CD4-positive, alpha-beta T cell treated with Interleukin-17A for 1 hour (primary cell): ENCODE measurements around the gene TUBGCP6.
"Not testable (repeated sequence)": the region's sequence is repeated elsewhere in the genome, so short reads cannot be mapped to it uniquely, and the experiment has no call there.

Experiments
- DNase-seq: peaks from one replicate; pipeline ENCODE4 v3.0.0-alpha.2; 2020

Gene TUBGCP6

DNA sequence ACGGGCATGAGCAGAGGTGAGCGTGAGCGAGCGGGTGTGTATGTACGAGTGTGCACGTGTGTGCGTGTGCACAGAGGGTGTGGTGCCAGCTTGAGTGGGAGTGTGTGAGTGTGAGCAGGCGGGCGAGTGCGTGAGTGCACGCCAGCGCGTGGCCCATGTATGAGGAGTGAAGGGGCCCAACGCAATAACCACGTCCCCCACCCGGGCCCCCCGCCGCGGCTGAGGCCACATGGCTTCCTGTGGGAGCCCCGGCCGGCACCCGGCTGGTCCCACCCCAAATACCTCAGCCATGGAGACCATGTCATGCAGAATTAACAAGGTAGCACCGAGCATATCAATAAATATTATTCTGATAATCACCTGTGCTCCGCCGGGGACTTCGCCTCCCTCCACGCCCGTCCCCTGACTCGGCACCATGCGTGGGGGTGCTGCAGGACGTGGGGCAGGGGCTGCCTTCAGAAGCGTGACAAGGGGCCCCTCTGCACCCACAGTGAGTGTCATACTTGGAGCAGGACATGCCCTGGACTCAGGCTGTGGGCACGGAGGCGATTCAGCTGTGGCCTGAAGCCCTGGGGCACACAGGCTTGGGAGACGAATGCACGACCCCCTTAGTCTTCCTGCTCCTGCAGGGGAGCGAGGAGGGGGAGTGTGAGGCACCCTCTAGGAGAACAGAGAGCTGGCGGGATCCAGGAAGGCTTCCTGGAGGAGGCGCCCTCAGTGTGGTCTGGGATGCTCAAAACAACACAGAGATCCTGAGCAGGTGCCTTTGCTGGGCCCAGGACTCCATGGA, 64.7 kb downstream of the TUBGCP6 start:
- DNase-seq: no peak

- DNase-seq: no peak
Observed at GRCh38 chr22:50178871-50179869, 65.7 kb downstream of the TUBGCP6 start.

GRCh38 chr22:50178471-50178864, 66.4 kb downstream of the TUBGCP6 start:
- no peak for DNase-seq

DNA sequence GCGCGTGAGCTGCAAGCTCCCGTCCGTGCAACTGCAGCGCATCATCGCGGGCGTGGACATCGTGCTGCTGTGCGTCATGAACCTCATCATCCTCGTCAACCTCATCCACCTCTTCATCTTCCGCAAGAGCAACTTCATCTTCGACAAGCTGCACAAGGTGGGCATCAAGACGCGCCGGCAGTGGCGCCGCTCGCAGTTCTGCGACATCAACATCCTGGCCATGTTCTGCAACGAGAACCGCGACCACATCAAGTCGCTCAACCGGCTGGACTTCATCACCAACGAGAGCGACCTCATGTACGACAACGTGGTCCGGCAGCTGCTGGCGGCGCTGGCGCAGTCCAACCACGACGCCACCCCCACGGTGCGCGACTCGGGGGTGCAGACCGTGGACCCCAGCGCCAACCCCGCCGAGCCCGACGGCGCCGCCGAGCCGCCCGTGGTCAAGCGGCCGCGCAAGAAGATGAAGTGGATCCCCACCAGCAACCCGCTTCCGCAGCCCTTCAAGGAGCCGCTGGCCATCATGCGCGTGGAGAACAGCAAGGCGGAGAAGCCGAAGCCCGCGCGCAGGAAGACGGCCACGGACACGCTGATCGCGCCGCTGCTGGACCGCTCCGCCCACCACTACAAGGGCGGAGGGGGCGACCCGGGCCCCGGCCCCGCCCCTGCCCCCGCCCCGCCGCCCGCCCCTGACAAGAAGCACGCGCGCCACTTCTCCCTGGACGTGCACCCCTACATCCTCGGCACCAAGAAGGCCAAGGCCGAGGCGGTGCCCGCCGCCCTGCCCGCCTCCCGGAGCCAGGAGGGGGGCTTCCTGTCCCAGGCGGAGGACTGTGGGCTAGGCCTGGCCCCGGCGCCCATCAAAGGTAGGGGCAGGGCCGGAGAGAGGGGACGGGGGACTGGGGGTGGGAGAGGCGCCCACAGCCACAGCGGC, 67.0 kb downstream of the TUBGCP6 start:
- no peak for DNase-seq

DNA sequence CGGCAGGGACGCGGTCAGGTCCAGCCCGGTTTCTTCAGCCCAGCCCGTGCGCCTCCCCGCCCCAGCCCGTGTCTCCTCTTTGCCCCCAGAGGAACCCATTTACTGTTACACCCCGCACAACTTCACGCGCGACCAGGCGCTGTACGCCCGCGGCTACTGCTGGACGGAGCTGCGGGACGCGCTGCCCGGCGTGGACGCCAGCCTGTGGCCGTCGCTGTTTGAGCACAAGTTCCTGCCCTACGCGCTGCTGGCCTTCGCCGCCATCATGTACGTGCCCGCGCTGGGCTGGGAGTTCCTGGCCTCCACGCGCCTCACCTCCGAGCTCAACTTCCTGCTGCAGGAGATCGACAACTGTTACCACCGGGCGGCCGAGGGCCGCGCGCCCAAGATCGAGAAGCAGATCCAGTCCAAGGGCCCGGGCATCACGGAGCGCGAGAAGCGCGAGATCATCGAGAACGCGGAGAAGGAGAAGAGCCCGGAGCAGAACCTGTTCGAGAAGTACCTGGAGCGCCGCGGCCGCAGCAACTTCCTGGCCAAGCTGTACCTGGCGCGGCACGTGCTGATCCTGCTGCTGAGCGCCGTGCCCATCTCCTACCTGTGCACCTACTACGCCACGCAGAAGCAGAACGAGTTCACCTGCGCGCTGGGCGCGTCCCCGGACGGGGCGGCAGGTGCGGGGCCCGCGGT, 67.8 kb downstream of the TUBGCP6 start:
- no peak for DNase-seq

DNA sequence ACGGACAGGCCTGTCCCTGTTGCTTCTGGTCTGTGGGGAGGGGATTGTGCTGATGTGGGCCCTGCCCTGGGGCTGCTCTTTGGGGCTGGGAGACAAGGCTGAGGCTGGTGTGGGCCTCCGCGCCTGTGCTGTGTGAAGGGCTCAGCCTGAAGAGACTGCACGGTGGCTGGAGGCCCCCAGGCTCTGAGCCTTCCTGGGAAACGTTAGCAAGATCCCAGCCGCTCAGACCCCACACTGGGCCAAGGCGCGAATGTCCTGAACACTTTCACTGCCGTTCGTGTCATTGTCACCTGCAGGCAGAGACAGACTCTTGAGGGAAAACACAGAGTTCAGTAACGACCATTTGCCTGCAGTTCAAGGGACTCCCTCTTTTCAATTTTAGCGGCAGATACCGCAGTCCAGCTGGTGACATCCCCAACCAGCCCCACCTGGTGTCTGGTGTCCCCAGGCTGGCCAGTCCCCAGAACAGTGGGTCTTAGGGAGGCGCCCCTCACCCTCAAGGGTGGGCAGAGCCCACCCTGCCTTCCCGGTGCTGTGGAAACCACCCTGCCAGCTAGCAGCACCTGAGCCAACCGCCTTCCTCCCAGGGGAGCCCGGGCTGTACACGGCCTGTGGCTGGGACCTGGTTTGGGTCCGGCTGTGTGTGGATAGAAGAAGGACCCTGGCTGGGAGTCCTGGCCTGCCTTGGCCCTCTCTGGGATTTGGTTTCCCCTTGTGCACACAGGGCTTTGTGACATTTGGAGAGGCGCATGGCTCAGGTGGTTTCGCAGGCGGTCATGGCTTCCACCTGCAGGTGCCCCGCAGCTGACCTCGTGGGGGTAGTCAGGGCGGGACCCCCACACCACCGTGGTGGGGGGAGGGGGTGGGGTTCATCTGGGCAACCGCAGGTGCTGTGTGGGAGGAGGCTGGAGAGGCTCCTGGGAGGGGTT, 68.6 kb downstream of the TUBGCP6 start:
- DNase-seq: no peak

DNA sequence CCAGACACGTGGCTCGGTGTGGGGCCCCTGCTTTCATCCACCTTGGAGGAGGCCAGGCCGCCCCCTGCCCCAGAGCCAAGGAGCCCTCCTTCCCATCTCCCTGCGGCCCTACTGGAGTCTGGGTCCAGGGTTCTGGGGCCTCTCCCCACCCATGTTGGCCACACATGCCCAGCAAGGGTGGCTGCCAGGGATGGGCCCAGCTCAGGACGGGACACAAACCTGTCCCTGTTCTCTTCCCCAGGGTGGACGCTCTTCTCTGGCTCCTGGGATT, 69.7 kb downstream of the TUBGCP6 start:
- DNase-seq: no peak

- no peak for DNase-seq
Observed at GRCh38 chr22:50174382-50175190, 70.2 kb downstream of the TUBGCP6 start.

DNA sequence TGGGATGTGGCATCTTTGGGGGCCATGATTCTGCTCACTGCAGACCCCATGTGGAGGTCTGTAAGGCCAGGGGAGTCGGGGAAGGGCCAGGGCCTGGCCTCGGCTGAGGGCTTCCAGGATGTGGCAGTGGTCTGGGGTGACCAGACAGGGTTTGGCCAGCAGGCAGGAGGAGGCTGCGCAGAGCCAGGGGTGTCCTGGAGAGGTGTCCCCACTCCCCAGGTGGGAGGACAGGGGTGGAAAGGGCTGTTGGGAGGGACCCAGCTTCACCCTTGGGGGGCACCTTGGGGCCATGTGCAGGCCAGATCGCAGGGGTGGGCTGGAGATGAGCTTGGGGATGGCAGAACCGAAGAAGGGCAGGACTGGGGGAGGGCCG, 70.9 kb downstream of the TUBGCP6 start:
- no peak for DNase-seq

DNA sequence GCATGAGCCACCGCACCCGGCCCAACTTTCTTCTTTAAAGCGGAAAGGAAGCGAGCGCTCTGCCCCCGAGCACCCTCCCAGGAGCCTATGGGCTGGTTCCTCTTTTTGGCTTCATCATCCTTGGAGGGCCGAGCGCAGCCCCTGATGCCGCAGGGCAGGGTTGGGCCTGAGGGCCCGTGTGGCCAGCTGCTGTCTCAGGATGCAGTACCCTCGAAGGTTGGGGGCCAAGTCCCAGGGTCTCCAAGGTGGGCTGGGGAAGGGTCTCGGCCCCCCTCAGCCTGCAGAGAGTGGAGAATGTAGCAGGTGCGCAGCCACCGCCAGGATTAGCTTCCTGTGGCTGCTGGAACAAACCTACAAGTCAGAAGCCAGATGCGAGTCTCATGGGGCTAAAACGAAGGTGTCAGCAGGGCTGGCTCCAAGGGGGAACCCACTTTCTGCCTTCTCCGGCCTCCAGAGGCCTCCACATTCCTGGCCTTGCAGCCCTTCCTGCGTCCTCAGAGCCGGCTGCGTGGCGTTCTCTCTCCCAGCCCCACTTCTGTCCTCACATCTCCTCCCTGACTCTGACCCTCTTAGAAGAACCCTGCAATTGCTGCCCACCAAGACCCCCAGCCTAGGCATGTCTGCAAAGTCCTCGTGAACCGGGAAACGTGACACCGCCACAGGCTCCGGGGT, 71.4 kb downstream of the TUBGCP6 start:
- DNase-seq: no peak

GRCh38 chr22:50171965-50172421, 72.8 kb downstream of the TUBGCP6 start:
- no peak for DNase-seq

DNA sequence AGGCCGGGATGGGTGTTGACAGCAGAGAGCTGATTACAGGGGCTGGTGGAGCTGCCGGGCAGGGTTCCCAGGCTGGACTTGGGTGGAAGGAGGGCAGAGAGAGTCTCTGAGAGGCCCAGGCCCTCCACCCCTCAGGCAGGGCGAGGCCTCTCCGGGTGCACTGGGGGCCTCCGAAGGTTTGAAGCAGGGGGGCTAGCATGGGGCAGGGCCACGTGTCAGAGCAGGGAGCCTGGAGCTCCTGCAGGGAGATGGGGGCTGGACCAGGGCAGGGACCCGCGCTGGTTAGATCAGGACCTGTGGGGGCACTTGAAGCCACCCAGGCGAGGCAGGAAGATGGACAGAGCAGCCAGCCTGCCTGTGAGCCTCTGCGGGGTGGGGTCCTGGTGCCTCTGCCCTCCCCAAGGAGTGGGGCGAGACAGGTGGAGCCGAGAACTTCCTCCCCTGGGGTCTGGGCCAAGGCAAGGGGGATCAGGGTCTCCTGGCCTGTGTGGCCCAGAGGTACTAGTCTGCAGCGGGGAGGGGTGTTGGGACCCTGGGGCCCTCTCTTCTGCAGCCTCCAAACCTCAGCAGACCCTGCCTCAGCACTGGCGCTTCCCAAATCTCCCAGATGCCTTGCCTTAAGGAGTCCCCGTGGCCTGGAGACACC, 73.4 kb downstream of the TUBGCP6 start:
- no peak for DNase-seq

DNA sequence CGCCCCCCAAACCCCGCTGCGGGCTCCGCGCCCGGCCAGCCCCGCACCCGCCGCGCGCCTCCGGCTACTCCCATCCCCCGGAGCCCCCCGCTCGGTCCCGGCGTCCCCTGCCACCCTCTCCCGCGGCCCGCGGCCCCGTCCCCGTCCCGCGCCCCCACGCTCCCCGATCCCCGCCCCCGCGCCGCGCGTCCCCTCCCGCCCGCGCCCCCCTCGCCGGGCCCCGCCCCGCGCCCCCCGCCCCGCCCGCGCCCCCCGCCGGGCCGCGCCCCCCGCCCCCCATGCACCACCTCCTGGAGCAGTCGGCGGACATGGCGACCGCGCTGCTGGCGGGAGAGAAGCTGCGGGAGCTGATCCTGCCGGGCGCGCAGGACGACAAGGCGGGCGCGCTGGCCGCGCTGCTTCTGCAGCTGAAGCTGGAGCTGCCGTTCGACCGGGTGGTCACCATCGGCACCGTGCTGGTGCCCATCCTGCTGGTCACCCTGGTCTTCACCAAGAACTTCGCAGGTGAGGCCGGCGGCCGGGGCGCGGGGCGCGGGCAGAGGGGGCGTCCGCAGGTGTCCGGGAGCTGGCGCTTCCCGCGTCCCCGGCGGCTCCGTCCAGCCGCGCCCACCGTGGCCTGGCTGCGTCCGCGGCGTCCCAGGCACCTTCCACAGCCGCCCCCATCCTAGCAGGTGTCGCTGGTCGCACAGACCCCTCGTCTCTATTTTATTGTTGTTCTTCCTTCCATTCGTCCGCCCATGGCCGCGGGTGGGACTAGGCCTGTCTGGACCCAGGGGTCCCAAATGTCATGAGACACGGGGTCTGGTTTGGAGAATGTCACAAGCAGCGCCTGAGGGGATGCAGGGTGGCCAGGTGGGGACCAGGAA, 74.1 kb downstream of the TUBGCP6 start, which contains the start of gene PANX2:
TSS of gene PANX2 (plus strand) at position 279 of the 866 bp plus-strand sequence. CDS start at position 279, 0 bp downstream.
- DNase-seq: no peak

DNA sequence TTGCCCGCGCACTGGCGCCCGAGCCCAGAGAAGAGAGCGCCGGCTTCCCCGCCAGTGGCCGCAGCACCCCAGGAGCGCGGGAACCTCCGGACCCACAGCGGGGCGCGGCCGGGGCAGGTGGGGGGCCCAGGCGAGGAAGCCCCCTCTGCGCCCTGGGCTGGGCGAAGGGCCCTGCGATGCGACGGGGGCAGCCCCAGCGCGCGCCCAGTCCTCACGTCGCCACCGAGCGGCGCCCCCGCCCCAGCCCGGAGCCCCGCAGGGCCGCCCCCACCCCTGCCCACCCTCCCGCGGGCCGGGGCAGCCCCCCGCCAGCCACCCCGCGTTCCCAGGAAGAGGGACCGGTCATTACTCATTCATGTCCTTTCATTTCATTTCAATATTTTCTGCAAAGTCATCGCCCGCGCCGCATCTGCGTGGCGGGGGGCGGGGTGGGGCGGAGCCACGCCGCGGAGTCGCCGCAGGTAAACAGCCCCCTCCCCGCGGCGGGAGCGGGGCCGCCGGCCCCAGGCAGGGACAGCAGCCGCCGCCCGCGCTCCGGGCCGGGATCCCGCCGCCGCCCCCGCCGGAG, 75.0 kb downstream of the TUBGCP6 start:
- peak; percentile 11 for DNase-seq

DNA sequence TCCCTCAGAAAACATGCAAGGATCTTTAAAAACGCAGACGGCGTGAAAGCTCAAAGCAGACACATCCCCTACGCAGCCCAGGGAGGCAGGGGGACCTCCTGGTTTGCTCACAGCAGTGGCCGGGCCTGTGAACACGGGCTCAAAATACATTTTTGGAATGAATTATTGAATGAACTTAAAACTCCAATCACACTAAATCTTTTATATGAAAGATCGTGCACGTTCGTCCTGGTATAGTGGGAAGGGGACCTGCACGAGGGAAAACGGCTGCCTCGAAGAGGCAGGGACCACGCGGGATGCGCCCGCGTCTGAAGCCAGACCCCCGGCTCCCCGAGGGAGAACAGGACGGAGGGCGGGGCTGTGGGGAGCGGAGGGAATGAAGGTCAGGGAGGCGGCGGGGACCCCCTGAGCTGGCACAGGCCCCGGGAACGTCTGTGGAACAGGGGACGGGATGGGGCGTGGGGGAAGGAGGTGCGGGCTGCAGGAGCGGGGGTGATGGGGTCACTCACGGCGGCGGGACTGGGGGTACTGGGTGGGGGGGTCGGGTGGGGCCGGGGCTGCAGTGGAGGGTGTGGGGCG, 75.6 kb downstream of the TUBGCP6 start:
- no peak for DNase-seq

GRCh38 chr22:50168490-50169180, 76.2 kb downstream of the TUBGCP6 start:
- not testable (repeated sequence) for DNase-seq
